ENCODE measurements around the gene APPL2. TPM values are rescaled to one million over a fixed set of nuclear protein-coding genes. Genes with fewer than 3 reads are reported as not detected.

The APPL2 gene
- polyA plus RNA-seq, 2 of the 4 experiments (the other 2 are of a cell fraction): 24.1 to 62.6 TPM

GRCh38 chr12:105225505-105226015 lies 10.4 kb downstream of the APPL2 start (continued):
- TF ChIP-seq E2F6 (IDR thresholded peaks at IDR 0.05; ENCODE audit: borderline replicate concordance, low read depth): no peak

GRCh38 chr12:105224399-105224798 lies 11.6 kb downstream of the APPL2 start:
- H3K27ac ChIP-seq: no peak overlapping the region
- DNase-seq (ENCODE audit: low read depth in 1 of 2, low spot score in 1 of 2) (no peak), FAIRE-seq (no peak), ATAC-seq (no peak)
- H3K4me3 ChIP-seq: no peak overlapping the region
- ChIA-PET CTCF (interaction anchor here (1.0 to 9.6 kb wide), 3 partner anchors 11 to 159 kb away, joined by 3 to 44 read pairs (median 3); partner anchors contain the start of gene APPL2), POLR2A (no interaction called here)
- 91% methylated on average over 4 of the region's 4 CpGs for WGBS (ENCODE audit: missing lambda C conversion rate)
- TF ChIP-seq CBX8 (IDR thresholded peaks at IDR 0.05): no peak
- TF ChIP-seq E2F6 (IDR thresholded peaks at IDR 0.05; ENCODE audit: borderline replicate concordance, low read depth): no peak
- no peak for TF ChIP-seq RNF2 (IDR thresholded peaks at IDR 0.05; ENCODE audit: borderline replicate concordance, low read depth)
- no peak for TF ChIP-seq EHF (CRISPR knock-in tag; IDR thresholded peaks at IDR 0.05)
- no peak for TF ChIP-seq MYC (IDR thresholded peaks at IDR 0.05; ENCODE audit: borderline replicate concordance, low read length)
- TF ChIP-seq HDAC2 (IDR thresholded peaks at IDR 0.05): no peak
- no peak for TF ChIP-seq RARB (CRISPR knock-in tag; IDR thresholded peaks at IDR 0.05)
- no peak for TF ChIP-seq HOXB5 (CRISPR knock-in tag; IDR thresholded peaks at IDR 0.05)
- TF ChIP-seq TP53 (CRISPR knock-in tag; IDR thresholded peaks at IDR 0.05): no peak
- no peak for TF ChIP-seq RFX5 (IDR thresholded peaks at IDR 0.05)
- no peak for TF ChIP-seq FOXS1 (CRISPR knock-in tag; IDR thresholded peaks at IDR 0.05)
- no peak for TF ChIP-seq FOSB (CRISPR knock-in tag; IDR thresholded peaks at IDR 0.05)
- no peak for TF ChIP-seq ATOH8 (CRISPR knock-in tag; IDR thresholded peaks at IDR 0.05; ENCODE audit: low read depth)
- no peak for TF ChIP-seq FOSL2 (IDR thresholded peaks at IDR 0.05)
- no peak for TF ChIP-seq FOSL2 (CRISPR knock-in tag; IDR thresholded peaks at IDR 0.05)
- H3K4me1 ChIP-seq: no peaks in the 10 kb centered on the region
- no peak overlapping the region for H3K4me2 ChIP-seq
- no peaks in the 10 kb centered on the region for H3K9me3 ChIP-seq

GRCh38 chr12:105223884-105224283 lies 12.1 kb downstream of the APPL2 start:
- ChIA-PET POLR2A (no interaction called here), CTCF (interaction anchor here (1.0 to 9.6 kb wide), 3 partner anchors 11 to 160 kb away, joined by 3 to 44 read pairs (median 3); partner anchors contain the start of gene APPL2)
- no peak overlapping the region for H3K4me2 ChIP-seq
- H3K9me3 ChIP-seq: no peaks in the 10 kb centered on the region
- TF ChIP-seq HOXB5 (CRISPR knock-in tag; IDR thresholded peaks at IDR 0.05) (no peak), RNF2 (IDR thresholded peaks at IDR 0.05; ENCODE audit: borderline replicate concordance, low read depth) (no peak), HOXB13 (CRISPR knock-in tag; IDR thresholded peaks at IDR 0.05; ENCODE audit: low read depth) (no peak), NPAS2 (CRISPR knock-in tag; IDR thresholded peaks at IDR 0.05; ENCODE audit: borderline replicate concordance) (no peak), HEYL (CRISPR knock-in tag; IDR thresholded peaks at IDR 0.05) (no peak), CHD4 (IDR thresholded peaks at IDR 0.05; ENCODE audit: borderline replicate concordance) (no peak), E2F6 (IDR thresholded peaks at IDR 0.05; ENCODE audit: borderline replicate concordance, low read depth) (no peak), JUN (IDR thresholded peaks at IDR 0.05) (no peak), HMGXB4 (CRISPR knock-in tag; IDR thresholded peaks at IDR 0.05; ENCODE audit: borderline replicate concordance) (no peak), NR3C1 (IDR thresholded peaks at IDR 0.05) (no peak), EP300 (IDR thresholded peaks at IDR 0.05) (no peak), SMC3 (IDR thresholded peaks at IDR 0.05) (no peak), FOSB (CRISPR knock-in tag; IDR thresholded peaks at IDR 0.05) (no peak), GATA3 (IDR thresholded peaks at IDR 0.05; ENCODE audit: borderline replicate concordance) (no peak), HOXA7 (CRISPR knock-in tag; IDR thresholded peaks at IDR 0.05) (no peak), BHLHE40 (IDR thresholded peaks at IDR 0.05; ENCODE audit: low read depth, low read length) (no peak), MAZ (IDR thresholded peaks at IDR 0.05; ENCODE audit: borderline replicate concordance, low read depth, low read length) (no peak), ELK1 (IDR thresholded peaks at IDR 0.05; ENCODE audit: low read depth, low read length) (no peak)
- FAIRE-seq (no peak), ATAC-seq (no peak), DNase-seq (ENCODE audit: low read depth in 1 of 2, low spot score in 1 of 2) (no peak)
- no peak overlapping the region for H3K27ac ChIP-seq
- H3K4me3 ChIP-seq: no peak overlapping the region
- 90% methylated on average over 4 of the region's 4 CpGs for WGBS (ENCODE audit: missing lambda C conversion rate)
- no peaks in the 10 kb centered on the region for H3K4me1 ChIP-seq

All from A549 (cell line).